NCI-H345 treated with DMSO at 0.1 percent for 48 hours (cell line): ENCODE results near the gene NAA16.
"Not testable (repeated sequence)": the region's sequence is repeated elsewhere in the genome, so short reads cannot be mapped to it uniquely, and the experiment has no call there.

Source experiments
- DNase-seq: peaks from one replicate; lab custom pipeline; 2025; ENCODE audit not compliant: unreplicated experiment; lab: John Stamatoyannopoulos, UW

The NAA16 gene

DNA sequence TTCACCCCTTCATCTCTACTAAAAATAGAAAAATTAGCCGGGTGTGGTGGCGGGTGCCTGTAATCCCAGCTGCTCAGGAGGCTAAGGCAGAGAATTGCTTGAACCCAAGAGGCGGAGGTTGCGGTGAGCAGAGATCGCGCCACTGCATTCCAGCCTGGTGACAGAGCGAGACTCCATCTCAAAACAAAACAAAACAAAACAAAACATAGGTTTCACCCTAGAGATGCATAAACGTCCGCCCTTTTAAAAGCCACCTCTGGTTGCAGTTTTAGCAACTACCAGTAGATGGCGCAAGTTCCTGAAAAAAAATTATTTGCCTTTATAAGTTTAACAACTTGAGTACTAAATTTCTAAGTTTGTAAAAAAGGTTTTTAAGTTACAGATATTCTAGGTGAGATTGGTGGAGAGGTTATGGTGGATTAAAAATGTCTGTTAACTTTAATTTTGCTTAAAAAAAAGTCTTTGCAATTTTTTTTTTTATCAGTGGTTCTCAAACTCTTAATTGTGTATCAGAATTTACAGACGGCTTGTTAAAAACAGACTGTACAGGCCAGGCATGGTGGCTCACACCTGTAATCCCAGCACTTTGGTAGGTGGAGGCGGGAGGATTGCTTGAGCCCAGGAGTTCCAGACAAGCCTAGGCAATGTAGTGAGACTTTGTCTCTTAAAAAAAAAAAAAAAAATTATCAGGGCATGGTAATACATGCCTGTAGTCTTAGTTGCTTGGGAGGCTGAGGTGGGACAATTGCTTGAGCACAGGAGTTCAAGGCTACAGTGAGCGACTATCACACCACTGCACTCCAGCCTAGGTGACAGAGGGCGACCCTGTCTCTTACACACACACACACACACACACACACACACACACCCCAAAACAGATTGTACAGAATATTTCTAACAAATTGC, 42.1 kb downstream of the NAA16 start:
- peak; percentile 7 for DNase-seq

DNA sequence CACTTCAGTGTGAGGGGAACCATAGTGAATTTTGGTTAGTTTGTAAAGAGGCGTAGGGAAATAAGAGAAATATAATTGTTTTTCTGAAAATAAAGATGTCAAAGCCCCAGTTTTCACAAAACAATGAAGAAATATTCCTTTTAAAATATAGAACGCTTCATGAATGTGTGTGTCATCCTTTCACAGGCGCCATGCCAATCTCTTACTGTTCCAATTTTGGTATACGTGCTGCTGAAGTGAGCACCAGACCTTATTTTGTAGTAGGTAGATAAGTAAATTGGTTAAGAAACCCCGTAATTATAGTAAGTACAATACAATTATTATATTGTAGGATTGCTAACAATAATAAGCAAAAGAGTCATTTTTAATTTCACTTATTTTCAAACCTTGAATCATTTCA, 43.3 kb downstream of the NAA16 start:
- no peak for DNase-seq

DNA sequence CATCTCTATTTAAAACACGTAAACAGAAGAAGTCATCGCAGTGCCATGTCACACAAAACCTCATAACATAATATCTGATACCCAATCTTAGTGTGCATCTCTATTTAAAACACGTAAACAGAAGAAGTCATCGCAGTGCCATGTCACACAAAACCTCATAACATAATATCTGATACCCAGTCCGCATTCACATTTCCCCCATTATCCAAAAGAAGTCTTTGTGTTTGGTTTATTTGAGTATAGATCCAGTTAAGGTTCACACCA, 45.2 kb downstream of the NAA16 start:
- DNase-seq: not testable (repeated sequence)

- DNase-seq: no peak
Observed at GRCh38 chr13:41356786-41357185, 45.7 kb downstream of the NAA16 start.

DNA sequence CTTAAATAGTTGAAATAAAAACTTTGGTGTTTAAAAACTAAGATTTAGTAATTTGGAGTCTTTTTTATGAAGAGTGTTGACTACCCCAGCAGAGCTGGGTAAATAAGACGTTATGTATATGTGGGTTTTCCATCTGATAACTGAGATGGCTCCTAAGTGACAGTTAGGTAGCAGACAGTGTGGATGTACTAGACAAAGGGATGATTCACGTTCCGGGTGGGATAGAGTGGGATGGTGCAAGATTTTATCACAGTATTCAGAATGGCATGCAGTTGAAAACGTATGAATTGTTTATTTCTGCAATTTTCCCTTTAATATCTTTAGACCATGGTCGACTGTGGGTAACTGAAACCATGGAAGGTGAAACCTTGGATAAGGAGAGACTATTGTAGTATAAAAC, 50.4 kb downstream of the NAA16 start:
- no peak for DNase-seq

DNA sequence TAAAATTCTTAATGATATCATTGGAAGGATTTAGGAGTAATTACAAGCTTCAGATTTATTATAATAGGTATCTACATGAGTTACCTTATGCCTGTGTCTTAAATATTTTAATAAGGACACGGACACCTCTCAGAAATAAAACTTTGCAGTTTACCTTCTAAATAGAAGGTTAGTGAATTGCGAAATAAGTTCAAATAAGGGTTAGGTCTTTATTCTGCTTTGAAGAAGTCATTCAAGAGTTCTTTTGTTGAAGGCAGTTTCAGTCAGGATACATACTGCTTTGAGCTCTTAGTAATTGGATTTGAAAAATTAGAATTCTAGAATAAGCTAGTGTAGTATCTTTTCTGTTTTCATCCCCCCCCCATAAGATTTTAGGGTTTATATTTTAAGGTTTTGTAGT, 53.0 kb downstream of the NAA16 start:
- no peak for DNase-seq

- DNase-seq: no peak
Observed at GRCh38 chr13:41365631-41366030, 54.6 kb downstream of the NAA16 start.

DNA sequence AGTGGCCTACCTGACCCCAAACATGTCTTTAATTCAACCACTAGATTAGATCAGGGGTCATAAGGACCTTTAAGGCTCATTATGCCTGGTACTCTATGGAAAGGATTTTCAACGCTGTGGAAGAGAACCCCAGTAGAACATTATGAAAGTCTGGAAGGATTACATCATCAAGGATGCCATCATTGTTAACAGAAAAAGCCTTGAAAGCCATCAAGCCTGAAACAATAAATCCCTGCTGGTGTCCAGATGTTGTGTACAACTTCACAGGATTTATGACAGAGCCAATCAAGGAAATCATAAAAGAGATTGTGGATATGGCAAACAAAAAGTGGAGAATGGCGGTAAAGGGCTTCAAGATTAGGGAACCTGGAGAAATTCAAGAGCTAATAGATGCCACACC, 59.7 kb downstream of the NAA16 start:
- no peak for DNase-seq

GRCh38 chr13:41377446-41377845, 66.4 kb downstream of the NAA16 start:
- DNase-seq: no peak

GRCh38 chr13:41382431-41382830, 71.4 kb downstream of the NAA16 start:
- DNase-seq: no peak

GRCh38 chr13:41383386-41383785, 72.3 kb downstream of the NAA16 start:
- DNase-seq: no peak

GRCh38 chr13:41384749-41385503, 73.9 kb downstream of the NAA16 start:
- DNase-seq: no peak

DNA sequence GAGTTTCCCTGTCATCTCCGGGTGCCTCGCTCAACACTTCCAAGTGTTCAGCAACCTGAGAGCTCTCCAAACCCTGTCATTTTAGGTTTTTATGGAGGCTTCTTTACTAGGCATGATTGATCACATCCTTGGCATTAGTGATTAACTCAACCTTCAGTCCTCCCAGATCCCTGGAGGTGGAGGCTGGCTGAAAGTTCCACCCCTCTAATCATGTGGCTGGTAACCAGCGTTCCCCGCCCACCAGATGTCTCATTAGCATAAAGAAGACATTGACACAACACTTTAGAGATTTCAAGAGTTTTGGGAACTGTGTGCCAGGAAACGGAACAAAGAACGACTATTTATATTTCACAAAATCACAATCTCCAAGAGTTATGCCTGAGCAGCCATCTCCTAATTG, 75.1 kb downstream of the NAA16 start:
- DNase-seq: no peak

DNA sequence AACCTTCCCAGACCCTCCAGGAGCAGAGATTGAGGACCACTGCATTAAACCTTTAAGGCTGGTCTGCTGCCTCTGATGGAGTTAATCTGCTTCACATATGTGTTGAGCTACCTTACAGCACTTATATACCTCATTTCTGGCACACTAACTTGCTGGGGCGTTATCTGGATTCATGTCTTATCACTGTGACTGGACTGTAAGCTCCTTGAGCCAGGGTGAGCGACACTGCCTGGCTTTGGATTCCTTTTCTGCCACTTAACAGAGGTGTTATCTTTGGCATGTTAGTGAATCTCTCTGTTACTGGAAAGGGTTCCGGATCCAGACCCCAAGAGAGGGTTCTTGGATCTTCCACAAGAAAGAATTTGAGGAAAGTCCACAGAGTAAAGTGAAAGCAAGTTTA, 76.5 kb downstream of the NAA16 start:
- no peak for DNase-seq

GRCh38 chr13:41388143-41388881, 77.2 kb downstream of the NAA16 start:
- no peak for DNase-seq

DNA sequence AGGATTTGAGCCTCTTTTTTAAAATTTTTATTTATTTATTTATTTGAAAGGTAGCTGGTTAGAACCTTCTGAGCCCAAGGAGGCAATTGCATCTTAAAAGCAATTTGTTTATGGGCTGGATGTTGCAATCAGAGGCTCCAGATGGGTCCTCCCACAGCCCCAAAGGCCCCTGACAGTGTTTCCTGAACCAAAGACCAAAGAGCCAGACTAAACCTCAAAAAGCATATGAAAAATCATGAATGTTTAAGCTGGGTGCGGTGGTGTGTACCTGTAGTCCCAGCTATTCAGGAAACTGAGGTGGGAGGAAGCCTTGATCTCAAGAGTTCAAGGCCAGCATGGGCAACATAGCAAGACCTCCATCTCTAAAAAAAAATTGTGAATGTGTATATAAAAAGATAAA, 78.5 kb downstream of the NAA16 start:
- no peak for DNase-seq

DNA sequence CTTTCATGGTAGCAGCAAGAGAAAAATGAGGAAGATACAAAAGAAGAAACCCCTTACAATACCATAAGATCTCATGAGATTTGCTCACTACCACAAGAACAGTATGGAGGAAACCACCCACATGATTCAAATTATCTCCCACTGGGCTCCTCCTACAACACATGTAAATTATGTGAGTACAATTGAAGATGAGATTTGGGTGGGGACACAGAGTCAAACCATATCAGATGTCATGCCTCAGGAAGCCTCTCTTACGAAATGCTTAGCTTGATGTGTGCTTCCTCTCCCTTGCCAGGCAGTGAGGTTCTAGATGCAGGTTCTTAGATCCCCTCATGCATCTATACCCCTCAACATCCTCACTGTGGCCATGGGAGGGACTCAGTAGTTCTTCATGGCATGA, 83.1 kb downstream of the NAA16 start:
- no peak for DNase-seq

GRCh38 chr13:41398494-41399170, 87.6 kb downstream of the NAA16 start:
- DNase-seq: no peak

DNA sequence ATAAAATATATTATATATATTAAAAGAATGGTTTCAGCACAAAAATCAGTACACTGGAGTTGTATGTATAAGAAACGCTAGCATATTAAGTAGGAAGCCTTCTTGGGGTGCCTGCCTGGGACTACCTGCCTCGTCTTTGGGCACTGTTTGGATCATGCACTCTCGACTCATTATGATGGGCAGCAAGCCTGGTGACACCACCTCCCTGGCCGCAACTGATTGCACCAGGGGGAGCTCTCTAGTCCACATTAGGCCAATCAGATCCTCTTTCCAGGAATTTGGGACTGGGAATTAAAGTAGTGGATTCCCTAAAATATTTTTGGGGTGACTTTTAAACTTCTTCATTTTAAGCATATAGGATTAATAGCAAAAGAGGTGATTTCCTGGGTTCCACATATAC, 90.3 kb downstream of the NAA16 start:
- DNase-seq: no peak

- DNase-seq: no peak
Observed at GRCh38 chr13:41402691-41403511, 91.8 kb downstream of the NAA16 start.

DNA sequence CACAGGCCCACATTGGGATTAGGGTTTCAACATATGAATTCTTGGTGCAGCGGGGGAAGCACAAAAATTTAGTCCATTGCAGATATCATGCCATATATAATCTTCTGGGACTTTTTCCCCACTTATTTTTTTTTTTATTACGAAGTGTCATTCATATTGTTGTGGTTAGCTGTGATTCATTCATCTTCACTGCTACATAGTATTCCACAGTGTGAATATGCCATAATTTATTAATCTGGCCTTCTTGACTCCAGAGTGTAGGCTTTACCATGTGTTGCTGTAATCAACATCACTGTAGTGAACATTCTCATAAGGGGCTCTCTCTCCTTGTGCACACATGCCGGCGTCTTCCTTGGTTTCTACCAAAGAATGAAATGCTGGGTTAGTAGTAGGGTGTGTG, 92.9 kb downstream of the NAA16 start:
- no peak for DNase-seq
